Fibroblast of the conjunctiva (primary cell): ENCODE results near the gene KCTD15.

Source experiments
- DNase-seq: peaks from one replicate; pipeline ENCODE4 v3.0.0-alpha.2; 2010; ENCODE audit warnings: low read depth

The KCTD15 gene

GRCh38 chr19:33860312-33861090 lies 63.8 kb downstream of the KCTD15 start:
- DNase-seq, result no peak

GRCh38 chr19:33861950-33862349 lies 65.3 kb downstream of the KCTD15 start:
- DNase-seq, result no peak

- no peak for DNase-seq
Measured at GRCh38 chr19:33862981-33863380, 66.3 kb downstream of the KCTD15 start.

GRCh38 chr19:33863436-33863835 lies 66.8 kb downstream of the KCTD15 start:
- DNase-seq, result no peak

GRCh38 chr19:33864311-33864850 lies 67.7 kb downstream of the KCTD15 start:
- no peak for DNase-seq

GRCh38 chr19:33865306-33865705 lies 68.6 kb downstream of the KCTD15 start:
- no peak for DNase-seq
